Measurements from ENCODE around the gene PTPN14.

The PTPN14 gene

DNA sequence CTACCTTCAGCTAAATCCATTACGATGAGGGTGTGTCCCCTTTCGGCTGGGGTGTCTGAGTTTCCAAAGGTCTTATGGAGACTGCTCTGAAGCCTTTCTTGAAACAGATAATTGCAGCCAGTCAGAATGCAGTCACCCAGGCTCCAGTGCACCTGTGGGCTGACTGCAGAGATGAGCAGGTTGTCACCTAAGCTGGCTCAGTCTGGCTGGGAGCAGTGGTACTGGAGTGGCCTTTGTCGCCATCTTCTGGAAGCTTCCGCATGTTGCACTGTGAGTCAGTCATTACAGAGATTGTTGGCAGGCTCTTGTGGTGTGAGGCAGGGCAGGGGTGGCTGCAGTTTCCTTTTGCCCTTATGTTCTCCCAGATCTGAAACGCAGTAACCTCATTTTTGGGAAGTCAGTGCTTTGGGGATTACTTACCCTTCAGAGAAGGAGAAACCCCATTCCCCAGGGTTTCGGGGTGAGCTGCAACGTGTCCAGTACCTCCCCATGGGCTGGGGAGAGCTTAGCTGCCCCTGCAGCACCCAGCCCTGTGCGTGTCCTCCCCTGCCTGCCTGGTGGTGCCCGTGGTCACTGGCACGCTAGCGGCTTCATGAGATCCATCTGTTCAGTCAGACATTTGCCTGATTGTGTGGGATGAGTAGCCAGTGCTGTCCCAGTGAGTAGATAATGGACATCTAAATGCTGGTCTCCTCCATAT lies 222.5 kb downstream of the PTPN14 start:
- peak; percentile 85 for DNase-seq (ENCODE audit: low read depth)
- no peak overlapping the region for H3K4me3 ChIP-seq (ENCODE audit: low read depth, low read length)
- TF ChIP-seq, protein P1, sequence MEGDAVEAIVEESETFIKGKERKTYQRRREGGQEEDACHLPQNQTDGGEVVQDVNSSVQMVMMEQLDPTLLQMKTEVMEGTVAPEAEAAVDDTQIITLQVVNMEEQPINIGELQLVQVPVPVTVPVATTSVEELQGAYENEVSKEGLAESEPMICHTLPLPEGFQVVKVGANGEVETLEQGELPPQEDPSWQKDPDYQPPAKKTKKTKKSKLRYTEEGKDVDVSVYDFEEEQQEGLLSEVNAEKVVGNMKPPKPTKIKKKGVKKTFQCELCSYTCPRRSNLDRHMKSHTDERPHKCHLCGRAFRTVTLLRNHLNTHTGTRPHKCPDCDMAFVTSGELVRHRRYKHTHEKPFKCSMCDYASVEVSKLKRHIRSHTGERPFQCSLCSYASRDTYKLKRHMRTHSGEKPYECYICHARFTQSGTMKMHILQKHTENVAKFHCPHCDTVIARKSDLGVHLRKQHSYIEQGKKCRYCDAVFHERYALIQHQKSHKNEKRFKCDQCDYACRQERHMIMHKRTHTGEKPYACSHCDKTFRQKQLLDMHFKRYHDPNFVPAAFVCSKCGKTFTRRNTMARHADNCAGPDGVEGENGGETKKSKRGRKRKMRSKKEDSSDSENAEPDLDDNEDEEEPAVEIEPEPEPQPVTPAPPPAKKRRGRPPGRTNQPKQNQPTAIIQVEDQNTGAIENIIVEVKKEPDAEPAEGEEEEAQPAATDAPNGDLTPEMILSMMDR (IDR thresholded peaks at IDR 0.05; ENCODE audit: insufficient read depth, low read depth, low read length, missing control alignments) = peak; percentile 95

DNA sequence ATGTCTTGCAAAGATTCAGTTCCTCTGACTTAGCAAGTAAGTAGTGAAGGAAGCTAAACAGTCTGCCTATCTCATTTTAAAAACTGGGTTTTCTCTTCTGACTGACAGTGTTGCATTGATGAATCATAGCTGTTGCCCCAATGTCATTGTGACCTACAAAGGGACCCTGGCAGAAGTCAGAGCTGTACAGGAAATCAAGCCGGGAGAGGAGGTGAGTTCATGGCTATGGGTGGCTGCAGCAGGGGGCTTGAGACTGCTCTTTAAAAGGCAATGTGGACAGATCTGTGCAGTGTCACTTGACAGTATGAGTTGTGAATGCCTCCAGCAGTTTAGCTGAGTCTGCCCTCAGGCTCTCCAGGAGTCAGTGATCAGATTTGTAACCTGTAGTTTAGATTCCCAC lies 223.9 kb downstream of the PTPN14 start:
- H3K4me3 ChIP-seq (ENCODE audit: low read depth, low read length) = no peak overlapping the region
- DNase-seq (ENCODE audit: low read depth) = no peak
- TF ChIP-seq, protein P1 (IDR thresholded peaks at IDR 0.05; ENCODE audit: insufficient read depth, low read depth, low read length, missing control alignments) = no peak

DNA sequence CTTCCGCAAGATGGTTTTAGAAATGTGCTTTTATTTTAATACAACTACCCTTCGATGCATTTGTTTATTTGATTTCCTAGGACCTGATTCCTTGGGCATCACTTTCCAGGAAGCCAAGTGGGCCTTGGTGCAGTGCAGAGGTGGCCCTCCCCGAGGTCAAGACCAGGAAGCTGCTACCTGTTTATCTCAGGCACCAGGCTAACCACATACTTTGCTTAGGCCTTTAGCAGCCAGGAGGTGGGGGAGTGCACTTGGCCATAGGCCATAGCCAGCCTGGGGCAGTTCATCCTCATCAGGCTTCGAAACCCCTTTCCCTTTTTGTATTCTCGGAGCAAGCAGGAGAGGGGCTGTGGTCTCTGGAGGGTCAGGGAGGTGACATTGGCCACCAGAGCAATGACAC lies 225.0 kb downstream of the PTPN14 start:
- TF ChIP-seq, protein P1 (IDR thresholded peaks at IDR 0.05; ENCODE audit: insufficient read depth, low read depth, low read length, missing control alignments) = no peak
- H3K4me3 ChIP-seq (ENCODE audit: low read depth, low read length) = no peak overlapping the region
- peak; percentile 36 for DNase-seq (ENCODE audit: low read depth)

DNA sequence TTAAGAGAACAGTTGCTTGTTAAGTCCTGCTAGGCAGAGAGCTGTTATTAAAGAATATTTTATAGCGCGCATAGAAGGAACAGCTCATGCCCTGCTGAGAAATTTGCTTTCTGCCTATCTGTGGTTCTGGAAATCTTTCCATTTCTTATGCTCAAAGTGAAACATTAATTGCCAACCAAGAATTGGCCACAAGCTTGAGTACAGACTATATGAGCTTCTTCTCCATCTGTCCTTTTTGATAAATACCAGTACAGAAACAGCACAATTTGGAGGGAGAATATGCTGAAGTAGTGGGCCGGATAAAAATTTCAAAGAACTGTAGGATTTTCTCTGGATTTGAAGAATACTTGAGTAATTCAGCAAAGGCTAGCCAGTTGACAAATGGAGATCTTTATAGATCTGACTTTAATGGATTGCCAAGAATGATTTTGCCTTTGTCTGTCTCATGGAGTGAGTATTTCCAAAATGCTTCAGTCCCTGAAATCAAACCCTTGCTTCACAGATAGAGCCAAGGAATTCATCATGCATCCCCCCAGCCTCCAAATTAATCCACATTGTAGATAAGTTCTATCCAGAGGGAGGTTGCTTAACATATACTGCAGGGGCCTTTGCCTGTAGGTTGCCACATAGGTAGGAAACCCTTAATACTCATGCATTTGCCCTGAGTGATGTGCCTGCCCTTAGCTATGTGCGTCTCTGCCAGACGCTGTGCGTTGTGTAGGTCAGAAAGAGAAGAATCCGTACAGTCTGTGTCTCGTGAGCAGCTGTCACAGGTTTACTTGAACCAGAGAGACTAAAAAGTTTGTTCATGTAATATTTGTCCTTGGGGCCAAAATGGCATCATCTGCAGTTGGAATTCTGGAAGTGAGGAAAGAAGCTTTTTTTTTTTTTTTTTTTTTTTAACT lies 226.3 kb downstream of the PTPN14 start:
- no peak overlapping the region for H3K4me3 ChIP-seq (ENCODE audit: low read depth, low read length)
- TF ChIP-seq, protein P1 (IDR thresholded peaks at IDR 0.05; ENCODE audit: insufficient read depth, low read depth, low read length, missing control alignments) = no peak
- no peak for DNase-seq (ENCODE audit: low read depth)

DNA sequence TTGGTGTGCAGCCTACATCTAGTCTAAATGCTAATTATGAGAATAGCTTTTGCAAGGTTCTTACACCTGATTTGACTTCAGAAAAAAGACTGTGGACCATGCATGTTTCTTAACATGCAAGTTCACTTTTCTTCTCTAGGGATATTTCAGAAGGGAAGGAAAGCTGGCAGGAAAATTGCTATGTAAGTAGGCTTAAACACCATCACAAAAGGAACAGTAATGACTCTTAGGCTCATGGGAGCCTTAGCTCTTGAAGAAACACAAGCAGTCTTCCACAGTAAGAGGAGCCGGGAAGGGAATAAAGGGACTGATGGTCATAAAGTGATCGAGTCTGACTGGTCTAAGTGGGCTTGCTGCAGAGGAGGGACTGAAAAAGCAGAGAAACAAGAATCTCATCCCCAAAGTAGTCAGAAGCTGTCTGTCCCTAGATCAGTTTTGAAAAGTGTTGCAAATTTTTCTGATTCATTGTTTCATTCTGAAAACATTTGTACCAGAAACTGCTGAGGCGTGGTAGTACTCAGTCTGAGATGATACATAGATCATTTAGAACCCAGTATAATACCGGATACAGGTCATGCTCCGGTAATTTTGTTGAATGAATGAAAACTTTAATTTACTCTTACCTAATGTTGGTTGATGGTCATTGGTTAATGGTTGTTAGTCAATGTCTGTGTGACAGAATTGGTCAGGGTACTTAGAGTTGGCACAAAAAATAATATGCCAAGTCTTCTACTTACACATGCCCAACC lies 229.5 kb downstream of the PTPN14 start:
- TF ChIP-seq, protein P1 (IDR thresholded peaks at IDR 0.05; ENCODE audit: insufficient read depth, low read depth, low read length, missing control alignments) = no peak
- peak; percentile 50 for DNase-seq (ENCODE audit: low read depth)
- H3K4me3 ChIP-seq (ENCODE audit: low read depth, low read length) = no peak overlapping the region

DNA sequence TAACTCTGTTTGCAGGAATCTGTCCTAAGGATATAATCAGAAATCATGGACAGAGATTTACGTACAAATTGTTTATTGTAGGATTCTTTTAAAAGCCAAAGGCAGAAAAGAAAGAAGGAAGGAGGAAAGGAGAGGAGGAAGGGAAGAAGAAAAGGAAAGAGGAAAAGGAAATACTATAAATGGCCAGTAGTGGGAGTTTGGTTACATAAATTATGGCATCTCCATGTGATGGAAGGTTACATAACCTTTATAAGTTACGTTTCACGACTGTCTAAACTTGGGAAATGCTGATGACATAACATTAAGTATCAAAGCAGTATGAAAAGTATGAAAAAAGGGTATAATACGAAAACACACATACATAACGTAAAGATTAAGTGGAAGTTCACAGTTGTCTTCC lies 231.5 kb downstream of the PTPN14 start:
- DNase-seq (ENCODE audit: low read depth) = no peak
- no peak overlapping the region for H3K4me3 ChIP-seq (ENCODE audit: low read depth, low read length)
- TF ChIP-seq, protein P1 (IDR thresholded peaks at IDR 0.05; ENCODE audit: insufficient read depth, low read depth, low read length, missing control alignments) = no peak
